GM12872 (cell line): ENCODE data around the gene KIF5B.

Source experiments
- TF ChIP-seq, protein P1 (sequence below): IDR thresholded peaks from 3 replicates; pipeline ENCODE4 v1.5.1; 2011; ENCODE audit warnings: low read depth, mild to moderate bottlenecking, low read length, moderate library complexity; ENCODE audit not compliant: insufficient read depth

KIF5B gene

DNA sequence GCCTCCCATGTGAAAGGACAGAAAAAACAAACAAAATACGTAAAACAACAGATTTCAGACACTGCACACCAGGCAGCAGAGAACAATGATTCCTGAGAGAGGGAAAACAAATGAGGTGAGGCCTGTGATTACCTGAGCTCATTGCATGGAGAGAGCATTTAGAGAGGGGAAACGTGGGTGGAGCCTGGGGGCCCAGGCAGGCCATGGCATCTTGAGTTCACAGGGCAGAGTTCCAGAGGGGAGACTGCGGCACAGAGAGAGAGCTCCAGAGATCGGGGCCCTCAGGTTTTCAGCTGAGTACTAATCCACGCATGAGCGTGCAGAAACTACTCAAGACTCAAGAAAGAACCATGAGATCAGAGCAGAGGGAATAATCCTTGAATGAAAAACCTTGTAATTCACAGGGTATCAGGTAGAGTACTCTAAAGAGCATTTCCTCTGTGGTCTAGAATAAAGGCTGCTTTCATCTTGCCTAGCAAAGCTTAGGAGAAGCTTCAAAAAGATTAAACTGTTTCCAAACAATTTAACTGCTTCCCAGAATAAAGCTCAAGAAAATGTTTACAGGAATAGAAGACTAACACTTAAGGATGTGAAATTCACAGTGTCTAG, 81.0 kb downstream of the KIF5B start:
- TF ChIP-seq, protein P1, sequence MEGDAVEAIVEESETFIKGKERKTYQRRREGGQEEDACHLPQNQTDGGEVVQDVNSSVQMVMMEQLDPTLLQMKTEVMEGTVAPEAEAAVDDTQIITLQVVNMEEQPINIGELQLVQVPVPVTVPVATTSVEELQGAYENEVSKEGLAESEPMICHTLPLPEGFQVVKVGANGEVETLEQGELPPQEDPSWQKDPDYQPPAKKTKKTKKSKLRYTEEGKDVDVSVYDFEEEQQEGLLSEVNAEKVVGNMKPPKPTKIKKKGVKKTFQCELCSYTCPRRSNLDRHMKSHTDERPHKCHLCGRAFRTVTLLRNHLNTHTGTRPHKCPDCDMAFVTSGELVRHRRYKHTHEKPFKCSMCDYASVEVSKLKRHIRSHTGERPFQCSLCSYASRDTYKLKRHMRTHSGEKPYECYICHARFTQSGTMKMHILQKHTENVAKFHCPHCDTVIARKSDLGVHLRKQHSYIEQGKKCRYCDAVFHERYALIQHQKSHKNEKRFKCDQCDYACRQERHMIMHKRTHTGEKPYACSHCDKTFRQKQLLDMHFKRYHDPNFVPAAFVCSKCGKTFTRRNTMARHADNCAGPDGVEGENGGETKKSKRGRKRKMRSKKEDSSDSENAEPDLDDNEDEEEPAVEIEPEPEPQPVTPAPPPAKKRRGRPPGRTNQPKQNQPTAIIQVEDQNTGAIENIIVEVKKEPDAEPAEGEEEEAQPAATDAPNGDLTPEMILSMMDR = no peak

DNA sequence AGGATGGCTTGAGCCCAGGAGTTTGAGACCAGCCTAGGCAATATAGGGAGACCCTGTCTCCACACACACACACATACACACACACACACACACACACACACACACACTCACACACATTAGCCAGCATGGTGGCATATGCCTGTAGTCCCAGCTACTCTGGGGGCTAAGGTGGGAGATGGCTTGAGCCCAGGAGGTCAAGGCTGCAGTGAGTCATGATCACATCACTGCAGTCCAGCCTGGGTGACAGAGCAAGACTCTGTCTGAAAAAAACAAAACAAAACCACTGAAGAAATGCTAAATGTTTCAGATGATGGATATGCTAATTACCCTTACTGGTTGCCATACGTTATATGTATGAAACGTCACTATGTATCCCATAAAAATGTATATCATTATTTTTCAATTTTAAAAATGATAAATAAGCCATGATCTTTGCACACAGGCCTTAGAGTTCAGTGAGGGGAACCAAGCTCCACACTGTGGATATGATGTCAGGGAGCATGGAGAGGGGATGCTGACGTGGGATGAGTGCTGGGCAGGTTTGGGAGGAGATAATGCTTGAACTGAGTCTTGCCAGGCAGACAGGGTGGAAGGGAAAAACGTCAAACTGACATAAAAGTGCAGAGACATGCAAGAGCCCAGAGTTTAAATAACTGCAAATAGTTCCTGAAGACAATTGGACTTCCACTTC, 81.6 kb downstream of the KIF5B start:
- TF ChIP-seq, protein P1 = no peak

DNA sequence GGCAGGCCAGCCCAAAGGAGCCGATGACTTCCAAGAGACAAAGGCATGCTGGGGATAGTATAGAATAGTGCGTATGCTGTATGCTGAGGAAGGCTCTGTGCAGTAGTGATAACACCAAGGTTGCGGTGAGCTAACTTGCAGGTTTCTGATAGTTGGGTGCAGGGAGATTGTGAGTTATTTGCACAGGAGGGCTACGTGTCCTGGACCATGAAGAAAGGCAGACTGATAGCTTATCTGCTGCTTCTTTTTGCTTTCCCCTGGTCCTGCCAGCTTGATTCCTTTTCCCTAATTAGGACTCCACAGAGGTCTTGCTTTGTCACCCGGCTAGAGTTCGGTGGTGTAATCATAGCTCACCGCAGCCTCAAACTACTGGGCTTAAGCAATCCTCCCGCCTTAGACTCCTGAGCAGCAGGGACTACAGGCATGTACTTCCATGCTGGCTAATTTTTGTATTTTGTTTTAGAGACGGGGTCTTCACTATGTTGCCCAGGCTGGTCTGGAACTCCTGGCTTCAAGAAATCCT, 83.6 kb downstream of the KIF5B start:
- TF ChIP-seq, protein P1 = no peak

DNA sequence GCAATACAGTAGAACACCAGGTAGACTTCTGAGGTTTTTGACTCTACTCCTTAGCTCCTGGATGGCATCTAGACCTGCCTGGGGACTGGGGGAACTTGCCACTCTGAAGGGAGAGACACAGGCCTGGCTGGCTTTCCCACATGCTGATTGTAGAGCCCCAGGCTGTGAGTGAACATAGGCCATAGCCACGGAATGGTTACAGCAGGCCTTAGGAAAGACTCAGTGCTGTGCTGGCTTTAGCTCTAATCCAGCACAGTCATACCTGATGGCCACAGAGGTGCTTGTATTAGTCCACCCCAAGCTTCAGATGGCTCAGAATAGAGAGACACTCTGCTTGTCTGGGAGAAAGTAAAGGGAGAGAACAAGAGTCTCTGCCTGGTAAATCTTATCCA, 92.6 kb downstream of the KIF5B start:
- TF ChIP-seq, protein P1 = no peak

DNA sequence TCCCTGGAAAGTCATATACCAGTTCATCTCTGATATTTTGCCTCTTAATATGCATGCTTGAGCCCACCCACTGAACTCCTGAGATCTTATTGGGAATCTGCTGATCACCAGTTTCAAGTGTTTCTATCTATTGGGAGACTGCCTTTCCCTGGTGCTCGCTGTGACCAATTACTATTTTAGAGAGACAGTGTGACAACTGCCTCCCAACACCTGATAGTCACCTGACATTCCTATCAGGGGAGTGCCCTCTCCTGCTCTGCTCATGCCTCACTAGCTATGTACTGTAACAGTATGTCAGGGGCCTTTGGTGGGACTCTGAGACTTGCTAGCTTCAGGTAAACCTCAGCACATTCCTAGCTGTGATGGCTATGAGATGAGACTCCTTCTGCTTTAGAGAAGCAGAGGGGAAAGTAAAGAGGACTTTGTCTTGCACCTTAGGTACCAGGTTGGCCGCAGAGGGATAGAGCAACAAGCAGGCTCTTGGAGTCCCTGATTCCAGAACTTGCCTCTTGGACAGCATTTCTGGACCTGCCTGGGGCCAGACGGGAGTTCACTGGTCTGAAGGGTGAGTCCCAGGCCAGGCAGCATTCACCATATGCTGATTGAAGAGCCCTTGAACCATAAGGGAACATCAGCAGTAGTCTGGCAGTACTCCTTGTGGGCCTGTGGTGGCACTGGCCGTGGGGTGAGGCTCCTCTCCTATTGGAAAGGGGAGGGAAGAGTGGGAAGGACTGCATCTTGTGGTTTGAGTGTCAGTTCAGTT, 93.2 kb downstream of the KIF5B start:
- TF ChIP-seq, protein P1 = no peak

DNA sequence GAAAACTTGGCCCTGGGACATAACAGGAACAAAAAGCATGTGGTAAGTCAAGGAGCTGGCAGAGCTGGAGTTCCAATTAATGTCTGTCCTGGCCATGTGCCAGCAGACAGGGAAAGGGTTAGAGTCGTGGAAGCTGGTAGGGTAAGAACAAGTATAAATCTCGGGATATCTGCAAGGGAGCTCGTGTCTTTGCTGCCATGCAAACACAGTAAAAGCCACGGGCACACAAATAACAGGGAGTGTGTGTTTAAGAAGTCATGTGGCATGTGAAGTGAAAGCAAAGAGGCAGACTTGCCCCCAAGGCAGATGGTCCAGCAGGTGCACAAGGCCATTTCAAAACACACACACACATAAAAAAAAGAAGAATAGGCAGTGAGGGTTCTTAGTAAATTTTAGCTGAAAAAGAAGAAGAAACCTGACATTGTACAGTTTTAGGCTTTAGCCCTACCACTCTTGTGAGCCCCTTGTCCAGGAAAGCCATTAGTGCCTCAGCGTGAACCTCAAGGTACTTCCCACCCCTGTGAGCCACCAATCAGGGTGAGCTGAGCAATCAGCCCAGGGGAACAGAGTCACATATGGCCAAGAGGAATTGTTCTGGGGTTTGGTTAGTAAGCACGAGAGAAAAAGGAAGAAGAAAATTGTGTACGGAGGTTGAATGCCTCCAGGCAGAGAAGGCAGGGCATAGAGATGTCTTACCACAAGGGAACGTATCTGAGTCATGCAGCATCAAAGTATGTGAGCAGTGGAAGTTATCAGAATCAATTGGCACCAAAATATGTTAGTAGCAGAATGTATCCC, 94.7 kb downstream of the KIF5B start:
- TF ChIP-seq, protein P1 = no peak
